ENCODE results near the gene ATG2B.
"Not testable (repeated sequence)": the region's sequence is repeated elsewhere in the genome, so short reads cannot be mapped to it uniquely, and the experiment has no call there.

The ATG2B gene

DNA sequence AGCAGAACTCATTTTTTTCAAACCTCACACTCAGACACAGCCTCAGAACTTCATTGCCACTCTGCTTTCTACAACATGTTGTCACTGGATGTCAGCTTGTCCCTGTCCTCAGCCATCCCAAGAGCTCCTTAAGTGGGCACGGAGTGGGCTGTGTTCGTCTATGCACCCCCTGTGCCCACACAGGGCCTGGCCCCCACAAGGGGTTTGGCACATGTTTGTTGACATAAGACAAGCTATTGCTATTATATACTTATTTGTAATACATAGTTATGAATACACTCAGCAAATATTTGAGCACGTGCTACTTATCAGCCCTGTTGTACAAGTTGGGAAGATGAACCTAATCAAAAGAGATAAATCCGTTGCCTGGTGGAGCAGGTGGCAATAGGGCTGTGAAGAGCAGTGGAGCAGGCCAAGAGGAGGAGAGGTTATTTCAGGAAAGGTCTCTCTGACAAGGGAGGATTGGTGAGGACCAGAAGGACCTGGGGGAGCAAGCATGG lies 111.4 kb downstream of the ATG2B start:
- no peak for DNase-seq

DNA sequence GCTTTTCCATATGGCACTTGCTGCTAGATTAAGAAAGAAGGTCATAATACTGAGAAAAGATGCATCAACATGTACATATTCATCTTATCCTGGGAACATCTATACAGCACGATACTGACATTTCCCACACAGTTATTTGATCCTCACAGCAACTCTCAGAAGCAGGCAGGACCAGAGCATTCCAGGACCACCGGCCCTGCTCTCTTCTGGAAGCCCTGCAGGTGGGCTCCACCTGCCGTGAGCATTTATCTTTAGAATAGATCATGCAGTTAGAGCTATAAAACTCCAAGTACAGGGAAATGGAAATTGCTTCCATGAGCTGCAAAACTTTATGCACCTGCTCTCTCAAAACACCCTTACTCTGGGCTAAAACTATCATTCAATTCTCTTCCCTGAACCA lies 112.7 kb downstream of the ATG2B start:
- no peak for DNase-seq

DNA sequence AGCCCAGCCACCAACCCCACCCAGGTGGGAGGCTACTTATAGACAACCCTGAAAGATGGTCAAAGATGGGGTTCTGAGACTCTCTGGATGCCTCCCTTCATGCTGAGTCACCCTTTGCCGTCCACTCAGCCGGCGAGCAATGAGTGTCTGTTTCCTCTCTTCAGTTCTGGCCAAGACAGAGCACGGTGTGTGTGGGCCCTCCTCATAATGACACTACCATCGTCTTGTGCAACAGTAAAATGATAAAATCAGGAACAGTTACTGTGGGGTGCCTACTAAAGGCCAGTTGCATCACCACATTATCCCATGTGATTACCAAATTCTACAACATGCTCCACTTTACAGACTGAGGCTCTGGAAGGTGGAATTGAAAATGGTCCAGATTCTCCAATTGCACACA lies 114.1 kb downstream of the ATG2B start:
- peak; percentile 92 for DNase-seq

DNA sequence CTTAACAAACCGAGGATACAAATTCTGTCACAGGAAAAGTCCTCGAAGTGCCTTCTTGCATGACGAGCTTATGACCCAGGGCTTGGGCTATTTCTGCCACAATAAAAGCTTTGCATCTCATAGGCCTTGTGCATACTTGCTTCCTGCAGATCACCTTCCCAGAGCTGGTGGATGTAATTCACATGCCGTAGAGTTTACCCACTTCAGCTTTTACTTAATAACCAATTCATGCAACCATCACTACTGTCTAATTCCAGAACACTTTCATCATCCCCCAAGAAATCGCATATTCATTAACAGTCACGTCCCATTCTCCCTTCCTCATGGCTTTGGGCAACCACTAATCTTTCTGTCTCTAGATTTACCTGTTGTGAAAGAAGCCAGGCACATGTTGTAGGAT lies 116.1 kb downstream of the ATG2B start:
- DNase-seq, result no peak

DNA sequence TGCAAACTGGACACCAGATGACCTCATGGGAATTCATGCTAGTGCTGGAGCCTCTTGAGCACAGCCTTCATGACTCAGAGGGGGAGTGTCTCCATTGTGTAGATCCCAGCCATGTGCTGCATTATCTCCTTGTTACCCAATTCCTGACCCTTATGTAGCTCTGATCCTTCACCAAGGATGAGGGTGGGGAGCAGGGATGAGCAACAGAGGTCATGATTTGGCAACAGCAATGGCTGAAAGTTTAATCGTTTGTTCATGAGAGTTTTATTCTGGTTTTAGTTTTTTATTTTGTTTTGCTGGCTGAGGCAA lies 116.6 kb downstream of the ATG2B start:
- peak; percentile 94 for DNase-seq

DNA sequence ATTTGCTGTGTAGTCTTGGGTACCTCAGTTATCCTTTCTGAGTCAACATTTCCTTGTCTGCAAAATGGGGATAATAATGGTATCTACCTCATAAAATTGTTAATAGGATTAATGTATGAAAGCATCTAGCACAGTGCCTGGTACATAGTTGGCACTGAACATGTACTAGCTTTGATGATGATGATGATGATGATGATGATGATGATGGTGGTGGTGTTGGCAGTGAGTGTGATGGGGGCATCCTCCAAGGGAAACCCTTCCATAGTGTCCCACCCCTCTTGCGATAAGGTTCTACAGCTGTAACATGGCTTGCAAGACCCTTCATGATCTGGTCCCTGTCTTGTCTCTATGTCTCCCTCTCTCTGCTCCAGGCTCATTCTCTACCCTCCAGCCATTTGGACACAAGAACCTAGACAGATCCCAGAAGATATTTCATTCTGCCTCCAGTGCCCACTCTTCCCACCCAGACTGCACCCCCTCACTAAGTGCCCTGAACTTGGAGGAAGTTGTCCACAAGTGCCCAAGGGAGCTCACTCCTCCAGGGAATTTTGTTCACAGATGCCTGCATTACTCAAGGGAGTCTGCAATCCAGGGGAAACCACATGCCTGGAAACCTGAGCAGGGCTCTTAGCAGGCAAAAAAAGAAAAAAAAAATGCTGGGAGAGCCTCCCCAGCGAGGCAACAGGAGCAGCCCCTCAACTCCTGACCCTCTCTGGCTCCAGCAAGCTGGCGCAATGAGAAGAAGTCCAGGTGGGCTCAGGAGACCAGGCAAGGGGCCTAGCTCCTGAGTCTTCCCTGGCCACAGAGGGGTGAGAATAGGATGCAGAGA lies 117.2 kb downstream of the ATG2B start:
- peak; percentile 85 for DNase-seq

DNA sequence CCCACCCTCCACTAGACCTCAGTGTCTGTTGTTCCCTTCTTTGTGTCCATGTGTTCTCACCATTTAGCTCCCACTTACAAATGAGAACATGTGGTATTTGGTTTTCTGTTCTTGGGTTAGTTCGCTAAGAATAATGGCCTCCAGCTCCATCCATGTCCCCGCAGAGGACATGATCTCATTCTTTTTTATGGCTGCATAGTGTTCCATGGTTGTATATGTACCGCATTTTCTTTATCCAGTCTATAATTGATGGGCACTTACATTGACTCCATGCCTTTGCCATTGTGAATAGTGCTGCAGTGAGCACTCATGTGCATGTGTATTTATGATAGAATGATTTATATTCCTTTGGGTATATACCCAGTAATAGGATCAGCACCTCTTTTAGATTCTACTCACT lies 118.1 kb downstream of the ATG2B start:
- DNase-seq, result not testable (repeated sequence)

DNA sequence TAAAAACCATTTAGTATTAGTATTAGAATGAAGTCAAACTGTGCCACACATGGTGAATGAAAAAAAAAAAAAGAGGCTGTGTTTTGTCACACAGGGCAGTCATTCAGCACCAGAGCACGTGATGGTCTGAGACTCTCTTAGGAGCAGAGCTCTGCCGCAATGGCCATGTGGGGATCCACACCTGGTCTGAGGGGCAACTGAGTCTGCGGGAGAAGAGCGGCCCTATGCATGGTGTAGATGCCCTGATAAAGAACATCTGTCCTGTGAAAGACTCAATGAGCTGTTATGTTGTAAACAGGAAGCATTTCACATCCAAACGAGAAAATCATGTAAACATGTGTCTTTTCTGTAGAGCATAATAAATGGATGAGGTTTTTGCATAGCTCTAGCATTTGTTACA lies 119.4 kb downstream of the ATG2B start:
- DNase-seq, result no peak

DNA sequence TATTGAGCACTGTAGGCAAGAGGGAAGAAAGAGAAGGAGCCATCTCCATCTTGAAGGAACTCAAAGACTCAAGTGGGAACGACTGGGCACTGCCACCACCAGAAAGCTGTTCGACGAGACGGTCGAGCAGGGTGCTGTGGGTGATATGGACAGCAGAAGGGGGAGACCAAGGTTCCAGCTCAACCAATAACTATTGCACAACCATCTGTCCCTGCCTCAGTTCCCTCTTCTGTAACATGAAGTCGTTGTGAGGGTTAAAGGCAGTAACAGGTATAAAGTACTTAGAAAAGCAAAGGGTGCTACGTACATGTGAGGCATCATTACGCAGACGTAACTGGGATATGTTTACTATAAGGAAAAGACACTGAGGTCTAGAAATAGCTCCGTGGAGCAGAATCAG lies 121.0 kb downstream of the ATG2B start:
- DNase-seq, result no peak

DNA sequence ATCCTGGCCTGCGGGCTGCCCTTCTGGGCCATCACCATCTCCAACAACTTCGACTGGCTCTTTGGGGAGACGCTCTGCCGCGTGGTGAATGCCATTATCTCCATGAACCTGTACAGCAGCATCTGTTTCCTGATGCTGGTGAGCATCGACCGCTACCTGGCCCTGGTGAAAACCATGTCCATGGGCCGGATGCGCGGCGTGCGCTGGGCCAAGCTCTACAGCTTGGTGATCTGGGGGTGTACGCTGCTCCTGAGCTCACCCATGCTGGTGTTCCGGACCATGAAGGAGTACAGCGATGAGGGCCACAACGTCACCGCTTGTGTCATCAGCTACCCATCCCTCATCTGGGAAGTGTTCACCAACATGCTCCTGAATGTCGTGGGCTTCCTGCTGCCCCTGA lies 122.5 kb downstream of the ATG2B start:
- DNase-seq, result no peak

DNA sequence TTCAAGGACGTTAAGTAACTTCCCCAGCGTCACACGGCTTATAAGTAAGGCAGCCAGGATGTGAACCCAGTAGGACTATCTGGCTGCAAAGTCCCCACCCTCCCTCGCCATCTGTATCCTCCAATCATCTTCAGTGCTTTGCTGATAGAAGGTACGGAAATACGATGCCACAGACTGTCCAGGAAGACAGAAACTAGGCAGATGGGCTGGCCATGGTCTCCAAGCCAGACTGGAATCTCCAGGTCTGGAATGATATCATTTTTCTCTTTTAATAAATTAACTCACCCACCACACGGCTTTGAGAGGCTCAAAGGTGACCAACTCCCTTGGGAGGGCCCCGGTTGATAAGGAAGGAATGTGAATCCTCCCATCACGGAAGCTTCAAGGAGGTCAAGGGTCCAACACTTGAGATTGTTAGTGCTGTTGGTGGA lies 123.4 kb downstream of the ATG2B start:
- DNase-seq, result no peak

DNA sequence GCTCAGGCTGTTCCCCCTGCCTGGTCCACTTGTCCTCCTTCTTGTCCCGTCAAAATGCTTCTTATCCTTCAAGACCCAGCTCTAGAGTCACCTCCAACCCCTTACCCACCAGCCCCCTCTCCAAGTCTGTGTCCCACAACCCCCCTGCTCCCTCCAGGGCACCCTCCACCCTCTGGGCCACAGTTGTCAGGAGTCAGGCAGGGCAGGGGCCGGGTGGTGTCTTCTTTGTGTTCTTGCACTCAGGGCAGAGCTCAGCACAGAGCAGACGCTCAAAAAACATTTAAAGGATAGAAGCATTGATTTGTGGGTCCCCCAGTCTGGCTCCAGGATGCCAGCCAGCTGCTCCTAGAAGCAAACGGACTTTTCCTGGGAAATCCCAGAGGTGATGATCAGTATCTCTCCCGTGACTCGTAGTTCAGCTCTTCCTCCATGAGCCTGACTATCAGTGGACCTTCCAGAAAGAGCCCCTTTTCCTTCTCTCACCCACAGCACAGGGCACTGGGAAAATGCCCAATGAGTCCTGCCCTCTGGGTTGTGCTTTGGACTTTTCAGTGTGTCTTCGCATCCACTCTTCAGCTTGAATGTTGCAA lies 124.4 kb downstream of the ATG2B start:
- no peak for DNase-seq

DNA sequence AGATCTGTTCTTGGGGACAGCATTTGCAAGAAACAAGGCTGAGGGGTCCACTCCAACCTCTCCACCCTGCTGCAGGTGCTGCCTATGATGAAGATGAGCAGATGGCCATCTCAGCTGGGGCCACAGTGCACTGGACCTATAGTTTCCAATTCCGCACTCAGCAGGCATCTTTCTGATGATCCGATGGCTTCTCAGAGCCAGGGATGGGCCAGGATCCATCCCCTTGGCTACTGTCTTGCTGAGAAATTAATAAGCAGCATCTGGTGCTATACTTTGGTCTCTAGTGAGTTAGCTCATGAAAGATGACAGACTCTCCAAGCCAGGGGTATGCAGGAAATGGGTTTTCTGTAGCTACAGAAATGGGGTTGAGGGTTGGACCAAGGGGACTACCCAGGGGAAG lies 125.5 kb downstream of the ATG2B start:
- no peak for DNase-seq

DNA sequence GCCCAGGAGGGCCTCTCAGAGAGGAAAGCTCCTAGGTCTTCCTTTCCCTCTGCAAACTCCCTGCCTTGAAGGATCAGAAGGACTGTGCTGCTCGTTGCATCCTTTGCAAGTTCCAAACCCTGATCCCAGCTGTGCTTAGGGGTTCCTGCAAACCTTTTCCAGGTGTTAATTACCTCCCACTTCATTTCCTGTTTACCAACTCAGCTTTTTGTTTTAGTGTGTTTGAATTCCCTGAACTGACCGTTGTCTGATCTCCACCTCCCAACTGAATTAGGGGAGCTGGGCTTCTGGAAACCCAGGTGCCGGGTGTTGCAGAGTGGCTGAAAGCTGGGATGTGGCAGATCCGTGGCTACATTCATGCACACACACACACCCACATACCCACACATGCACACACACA lies 127.7 kb downstream of the ATG2B start:
- DNase-seq, result no peak

DNA sequence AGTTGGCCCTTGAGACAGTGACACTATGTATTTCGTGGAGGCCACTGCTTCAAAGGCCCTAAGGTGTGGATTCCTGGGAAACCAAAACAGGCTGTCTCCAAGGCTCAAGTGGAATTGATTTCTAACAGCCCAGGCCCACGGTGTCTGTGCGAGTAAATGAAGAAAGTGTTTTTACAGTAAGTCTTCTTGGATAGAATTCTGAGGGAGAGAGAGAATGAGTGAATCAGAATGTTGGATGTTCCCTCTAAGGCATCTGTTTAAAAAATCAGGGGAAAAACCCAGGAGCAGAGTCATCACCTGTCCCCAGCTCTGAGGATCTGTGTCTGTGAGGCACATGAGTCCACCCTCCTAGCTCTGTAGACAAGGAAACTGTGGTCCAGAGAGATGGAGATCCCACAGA lies 129.5 kb downstream of the ATG2B start:
- no peak for DNase-seq

DNA sequence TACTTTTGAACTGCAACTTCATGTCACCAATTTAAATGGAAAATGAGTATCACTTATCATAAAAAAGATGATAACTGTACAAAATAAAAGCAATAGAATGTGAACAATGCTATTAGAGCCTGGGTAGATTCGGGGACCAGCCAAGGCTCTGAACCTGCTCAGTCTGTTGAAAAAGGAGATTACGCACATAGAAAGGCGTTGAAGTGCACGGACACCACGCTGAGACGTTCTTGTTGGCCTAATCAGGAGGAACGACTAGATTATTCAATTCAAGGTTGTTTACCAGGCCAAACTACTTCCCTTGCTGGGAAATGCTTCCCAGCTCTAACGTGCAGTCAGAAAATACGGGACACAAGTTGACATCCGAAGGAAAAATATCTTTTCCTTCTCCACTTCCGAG lies 130.6 kb downstream of the ATG2B start:
- no peak for DNase-seq

DNA sequence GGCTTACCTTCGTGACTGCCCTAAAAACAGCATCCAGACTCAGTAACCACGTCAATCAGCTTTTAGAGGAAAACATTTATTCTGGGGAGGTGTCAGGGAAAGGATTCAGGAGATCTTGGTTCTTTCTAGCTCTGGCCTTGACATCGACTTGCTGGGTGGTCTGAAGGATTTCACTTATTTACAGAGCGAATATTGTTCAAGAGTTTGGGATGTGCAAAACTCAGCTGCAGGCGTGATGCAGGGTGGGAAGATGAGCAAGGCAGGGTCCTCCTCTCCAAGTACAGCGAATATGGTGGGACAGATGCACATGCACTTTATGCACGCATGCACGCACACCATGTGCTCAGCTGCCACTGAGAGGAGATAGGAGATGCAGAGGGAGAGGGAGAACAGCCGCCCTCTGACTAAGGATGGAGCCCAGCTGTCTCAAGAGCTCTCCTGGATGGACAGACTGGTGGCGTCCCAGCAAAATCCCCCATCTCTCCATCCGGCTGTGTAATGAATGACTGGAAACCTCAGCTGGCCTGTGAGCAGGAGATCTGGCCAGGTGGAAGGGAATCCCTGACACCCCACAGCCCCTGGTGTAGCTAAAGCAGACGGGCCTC lies 131.5 kb downstream of the ATG2B start:
- DNase-seq, result no peak

DNA sequence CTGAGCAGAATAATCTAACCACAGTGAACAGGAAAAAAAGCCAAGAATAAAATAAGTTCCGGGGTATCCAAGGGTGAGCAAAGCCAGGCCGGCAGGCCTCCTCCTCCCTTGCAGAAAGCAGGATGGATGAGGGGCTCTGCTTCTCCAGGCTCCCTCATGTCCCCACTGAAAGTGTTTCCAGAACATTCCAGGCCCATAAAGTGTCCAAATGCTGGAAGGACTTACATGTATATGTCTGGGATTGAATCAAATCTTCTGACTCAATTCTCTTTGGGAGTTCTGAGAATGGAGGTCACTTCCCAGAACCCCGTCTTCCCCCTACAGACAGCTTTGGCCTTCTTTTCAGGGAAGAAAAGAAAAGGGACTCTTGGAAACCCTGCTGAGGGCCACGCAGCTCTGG lies 132.1 kb downstream of the ATG2B start:
- peak; percentile 10 for DNase-seq

DNA sequence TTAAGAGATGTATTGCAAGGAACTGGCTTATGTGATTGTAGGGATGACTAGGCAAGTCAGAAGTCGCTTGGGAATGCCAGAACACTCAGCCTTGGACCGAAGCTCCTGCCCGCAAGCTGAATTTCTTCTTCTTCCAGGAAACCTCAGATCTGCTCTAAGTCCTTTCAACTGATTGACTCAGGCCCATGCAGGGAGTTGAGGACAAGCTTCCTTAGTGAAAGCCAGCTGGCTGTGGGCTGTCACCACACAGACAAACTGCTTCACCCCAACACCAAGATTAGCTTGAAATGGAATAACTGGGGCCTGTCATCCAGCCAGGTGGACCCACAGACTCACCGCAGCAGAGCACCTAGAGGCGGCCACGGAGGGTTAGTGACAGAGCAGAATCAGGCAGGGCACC lies 133.8 kb downstream of the ATG2B start:
- DNase-seq, result no peak

All from fibroblast of upper back skin (primary cell).